ENCODE measurements around the gene OSBPL7.
A peak's percentile ranks its signal among the peaks of the same experiment; 100 is the strongest.
"Not testable (repeated sequence)": the region's sequence is repeated elsewhere in the genome, so short reads cannot be mapped to it uniquely, and the experiment has no call there.

OSBPL7 gene

GRCh38 chr17:47806026-47806912 is 15.3 kb downstream of the OSBPL7 start:
- DNase-seq (ENCODE audit: low read depth in 2 of 2), result no peak

GRCh38 chr17:47804461-47804860 is 17.1 kb downstream of the OSBPL7 start:
- DNase-seq (ENCODE audit: low read depth in 2 of 2), result no peak

DNA sequence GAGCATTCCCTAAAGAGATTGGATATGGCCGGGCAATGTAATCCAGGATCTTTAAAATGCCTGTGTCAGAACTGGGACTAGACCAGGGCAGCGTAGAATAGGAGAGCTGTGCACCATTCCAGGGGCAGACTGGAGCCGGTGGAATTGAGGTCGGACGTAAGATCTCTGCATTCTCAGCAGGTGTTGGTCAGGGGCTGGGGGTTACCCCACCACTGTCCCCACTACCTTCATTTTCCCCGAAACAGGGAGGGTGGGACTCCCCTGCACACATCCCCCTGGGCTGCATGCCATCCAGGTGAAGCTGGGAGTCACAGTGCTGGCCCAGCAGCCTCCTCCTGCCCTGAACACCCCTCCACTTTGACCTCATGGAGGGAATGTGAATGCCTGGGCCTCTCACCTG is 17.8 kb downstream of the OSBPL7 start:
- no peak for DNase-seq (ENCODE audit: low read depth in 2 of 2)

DNA sequence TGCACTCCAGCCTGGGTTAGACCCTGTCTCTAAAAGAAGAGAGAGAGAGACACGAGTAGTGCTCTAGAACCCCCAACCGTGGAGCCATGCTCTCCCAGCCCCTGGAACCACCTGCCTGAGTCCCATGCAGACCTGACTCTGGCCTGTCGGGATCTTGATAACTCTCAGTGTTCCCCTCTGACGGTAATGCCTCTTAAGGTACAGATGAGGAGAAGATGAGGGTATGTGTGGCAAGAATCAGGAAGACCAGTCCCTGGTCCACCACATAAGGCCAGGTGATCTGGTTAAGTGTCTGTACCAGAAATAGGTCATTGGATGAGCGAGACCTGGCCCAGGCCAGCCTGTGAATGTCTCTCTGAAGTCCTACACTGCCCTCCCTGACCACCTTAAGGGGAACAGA is 18.4 kb downstream of the OSBPL7 start:
- DNase-seq (ENCODE audit: low read depth in 2 of 2), result no peak

DNA sequence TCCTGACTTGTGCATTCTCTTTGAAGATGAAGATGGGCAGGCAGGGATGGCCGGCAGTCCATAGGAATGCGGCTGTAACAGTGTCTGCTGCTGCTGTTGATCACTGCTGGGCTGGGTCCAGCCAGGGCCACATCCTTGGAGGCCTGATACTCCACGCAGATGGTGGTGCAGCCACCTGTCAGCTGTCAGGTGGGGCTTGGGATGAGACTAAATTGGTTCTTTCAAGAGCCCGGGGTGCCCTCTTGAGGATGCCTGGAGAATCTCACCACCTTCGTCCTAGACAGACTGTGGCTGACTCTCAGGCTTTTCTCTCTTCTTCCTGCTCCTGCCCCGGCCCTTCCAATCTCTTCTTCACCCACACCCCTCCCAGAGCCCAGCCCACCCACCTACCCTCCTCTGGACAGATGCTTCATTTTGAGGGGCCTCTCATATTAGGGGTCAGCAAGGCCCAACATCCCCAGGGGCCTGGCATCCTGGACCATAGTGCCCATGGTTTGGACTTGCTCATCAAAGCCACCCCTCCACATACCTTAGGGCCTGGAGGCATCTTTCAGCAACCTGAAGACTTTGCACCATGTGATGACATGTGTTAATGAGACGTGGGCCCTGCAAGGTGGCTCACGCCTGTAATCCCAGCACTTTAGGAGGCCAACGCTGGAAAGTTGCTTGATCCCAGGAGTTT is 19.1 kb downstream of the OSBPL7 start:
- DNase-seq (ENCODE audit: low read depth in 2 of 2), result peak; percentile 24 to 59

DNA sequence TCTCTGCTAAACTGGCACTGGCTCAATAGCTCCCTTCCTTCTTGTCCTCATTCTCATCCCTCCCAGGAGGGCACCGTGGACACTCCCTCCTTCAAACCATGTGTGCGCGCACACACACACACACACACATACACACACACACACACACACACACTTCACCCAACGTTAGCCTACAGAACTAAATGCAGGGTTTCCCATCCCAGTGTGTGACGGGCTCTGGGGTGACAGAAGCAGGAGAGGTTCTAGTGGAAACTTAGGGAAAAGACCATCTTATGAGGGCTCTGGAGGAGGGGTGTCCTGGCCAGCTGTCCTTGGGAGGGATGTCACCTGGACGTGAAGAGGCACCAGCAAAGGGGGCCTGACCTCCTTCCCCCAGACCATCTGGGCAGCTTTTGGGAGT is 19.7 kb downstream of the OSBPL7 start:
- no peak for DNase-seq (ENCODE audit: low read depth in 2 of 2)

GRCh38 chr17:47801176-47801765 is 20.3 kb downstream of the OSBPL7 start:
- DNase-seq (ENCODE audit: low read depth in 2 of 2), result no peak

DNA sequence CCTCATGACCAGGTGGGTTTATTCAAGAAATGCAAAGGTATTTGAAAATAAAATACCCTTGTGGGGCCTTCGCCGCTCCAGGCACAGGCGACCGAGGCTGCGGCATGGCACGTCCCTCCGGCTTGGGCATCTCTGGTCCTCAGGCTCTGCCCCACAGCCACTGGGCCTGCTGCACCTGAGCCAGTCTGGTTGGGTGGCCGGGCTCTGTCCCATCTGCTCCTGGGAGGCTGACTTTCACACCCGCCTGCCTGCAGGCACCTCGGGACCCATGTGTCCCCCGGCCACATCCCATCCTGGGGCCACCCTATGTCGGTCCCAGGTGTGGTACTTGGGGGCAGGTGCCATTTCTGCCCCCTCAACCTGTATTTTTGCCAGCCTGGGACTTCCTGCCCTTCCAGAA is 20.9 kb downstream of the OSBPL7 start:
- no peak for DNase-seq (ENCODE audit: low read depth in 2 of 2)

DNA sequence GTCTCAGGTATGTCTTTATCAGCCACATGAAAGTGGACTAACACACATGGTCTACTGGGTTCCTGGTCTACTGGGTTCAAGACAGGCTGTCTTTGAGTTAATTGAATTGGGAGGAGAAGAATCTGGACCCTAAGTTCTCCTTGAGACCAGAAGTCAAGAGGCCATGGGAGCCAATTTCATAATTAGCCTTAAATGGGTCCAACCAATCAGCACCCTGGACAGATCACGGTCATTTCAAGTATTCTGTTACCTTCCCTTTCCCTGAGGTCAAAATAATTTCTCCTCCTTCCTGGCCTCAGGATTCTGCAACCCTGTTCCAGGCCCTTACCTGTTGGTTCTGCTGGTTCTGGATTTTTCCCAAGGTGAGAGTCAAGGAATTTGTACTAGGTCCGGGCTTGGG is 23.8 kb downstream of the OSBPL7 start:
- no peak for DNase-seq (ENCODE audit: low read depth in 2 of 2)

- DNase-seq (ENCODE audit: low read depth in 2 of 2), result no peak
These were observed 28.6 kb downstream of the OSBPL7 start for GRCh38 chr17:47792979-47793378.

GRCh38 chr17:47792457-47792856 is 29.1 kb downstream of the OSBPL7 start:
- DNase-seq (ENCODE audit: low read depth in 2 of 2), result no peak

DNA sequence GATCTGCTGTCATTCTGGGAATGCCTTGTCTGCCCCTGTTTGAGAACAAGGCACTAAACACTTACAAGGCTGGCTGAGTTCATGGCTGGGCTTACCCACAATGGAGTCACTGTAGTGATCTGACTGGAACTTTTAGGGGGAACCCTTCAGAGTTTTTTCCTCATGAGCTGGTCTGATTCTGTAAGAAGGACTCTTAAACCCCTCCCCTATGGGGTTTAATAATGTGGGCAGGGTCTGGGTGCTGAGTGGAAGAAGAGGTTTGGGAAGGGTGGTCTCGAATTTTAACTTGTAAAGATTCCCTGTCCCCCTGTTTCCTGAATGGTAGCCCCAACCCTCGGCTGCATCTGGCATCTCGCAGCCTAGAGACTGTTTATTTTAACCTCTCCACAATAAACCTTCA is 30.6 kb downstream of the OSBPL7 start:
- no peak for DNase-seq (ENCODE audit: low read depth in 2 of 2)

DNA sequence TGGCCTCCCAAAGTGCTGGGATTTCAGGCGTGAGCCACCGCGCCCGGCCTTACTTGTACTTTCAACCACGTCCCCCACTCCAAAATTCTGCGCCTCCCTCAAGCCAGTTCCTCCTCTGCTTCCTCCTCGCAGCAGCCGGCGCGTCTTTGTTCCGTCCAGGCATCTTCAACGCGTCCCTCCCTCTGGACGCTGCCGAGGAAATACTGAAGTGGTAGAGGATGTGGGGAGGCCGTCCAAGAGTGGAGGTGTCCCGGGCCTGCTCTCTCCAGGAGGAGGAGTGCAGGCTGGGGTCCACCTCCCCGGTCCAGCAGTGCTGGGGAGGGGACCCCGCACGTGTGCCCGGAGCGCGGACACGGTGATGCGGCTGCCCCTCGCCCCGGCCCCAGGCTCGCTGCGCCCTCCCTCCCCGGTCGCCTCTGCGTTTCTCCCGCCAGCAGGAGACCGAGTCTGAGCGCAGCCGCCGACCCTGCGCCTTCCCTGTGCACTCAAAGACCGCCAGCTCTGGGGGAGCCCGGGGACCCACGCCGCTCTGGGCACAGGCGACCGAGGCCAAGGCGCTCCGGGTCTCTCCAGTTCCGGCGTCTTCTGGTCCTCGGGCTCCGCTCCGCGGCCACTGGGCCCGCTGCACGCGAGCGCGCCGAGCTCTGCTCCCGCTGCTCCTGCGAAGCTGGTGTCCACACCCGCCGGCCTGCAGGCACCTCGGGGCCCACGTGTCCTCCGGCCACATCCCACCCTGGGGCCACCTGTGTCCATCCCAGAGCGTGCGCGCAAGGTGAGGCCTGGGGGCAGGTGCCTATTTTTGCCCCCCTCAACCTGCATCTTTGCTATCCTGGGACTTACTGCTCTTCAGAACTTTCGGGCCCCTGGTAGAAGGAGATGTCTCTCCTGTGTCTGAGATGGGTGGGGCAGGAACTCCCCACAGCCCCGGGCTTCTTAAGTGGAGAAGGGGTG is 31.7 kb downstream of the OSBPL7 start:
- peak; percentile 22 to 48 for DNase-seq (ENCODE audit: low read depth in 2 of 2)

DNA sequence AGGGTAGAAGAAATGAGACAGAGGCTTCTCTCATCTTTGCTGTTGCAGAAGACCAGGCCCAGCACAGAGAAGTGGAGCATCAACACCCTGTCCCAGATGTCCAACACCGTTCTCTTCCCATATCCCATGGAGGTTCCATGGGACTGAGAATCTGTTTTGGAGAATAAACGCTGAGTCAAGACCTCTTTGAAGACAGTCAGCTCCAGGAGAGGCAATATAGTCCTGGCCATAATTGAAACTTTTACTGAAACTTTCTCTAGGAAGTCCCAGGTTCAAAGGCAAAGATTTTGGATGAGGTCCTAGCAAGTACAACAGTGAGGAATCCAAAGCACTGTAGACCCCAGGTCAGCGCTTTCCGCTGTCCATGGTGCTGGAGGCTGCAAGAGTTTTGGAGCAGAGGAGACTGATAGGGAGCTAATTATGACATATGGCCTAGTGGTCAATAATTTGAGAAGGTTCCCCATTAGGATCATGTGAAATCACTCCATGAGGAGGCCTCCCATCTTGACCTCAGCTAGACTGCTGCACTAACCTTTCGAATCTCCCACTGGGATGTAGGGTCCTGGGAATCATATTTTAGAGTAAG is 36.0 kb downstream of the OSBPL7 start:
- DNase-seq (ENCODE audit: low read depth in 2 of 2), result no peak

DNA sequence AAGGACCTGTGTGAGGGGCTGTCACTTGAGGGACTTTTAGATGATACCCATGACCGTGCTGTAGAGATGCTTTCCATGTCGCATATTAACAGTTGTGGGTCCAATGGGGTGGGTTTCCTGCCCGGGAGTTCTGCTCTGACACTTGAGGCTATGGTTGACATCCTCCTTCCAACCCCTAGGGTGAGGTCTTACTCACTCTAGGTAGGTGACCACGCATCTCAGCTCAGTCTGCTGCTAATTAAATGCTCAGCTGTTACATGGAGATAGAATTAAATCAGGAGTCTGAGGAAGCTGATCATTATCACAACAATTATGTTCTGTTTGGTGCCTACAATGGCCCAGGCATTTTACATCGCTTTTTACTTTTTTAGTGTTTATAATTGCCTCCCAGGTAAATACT is 40.2 kb downstream of the OSBPL7 start:
- DNase-seq (ENCODE audit: low read depth in 2 of 2), result no peak

DNA sequence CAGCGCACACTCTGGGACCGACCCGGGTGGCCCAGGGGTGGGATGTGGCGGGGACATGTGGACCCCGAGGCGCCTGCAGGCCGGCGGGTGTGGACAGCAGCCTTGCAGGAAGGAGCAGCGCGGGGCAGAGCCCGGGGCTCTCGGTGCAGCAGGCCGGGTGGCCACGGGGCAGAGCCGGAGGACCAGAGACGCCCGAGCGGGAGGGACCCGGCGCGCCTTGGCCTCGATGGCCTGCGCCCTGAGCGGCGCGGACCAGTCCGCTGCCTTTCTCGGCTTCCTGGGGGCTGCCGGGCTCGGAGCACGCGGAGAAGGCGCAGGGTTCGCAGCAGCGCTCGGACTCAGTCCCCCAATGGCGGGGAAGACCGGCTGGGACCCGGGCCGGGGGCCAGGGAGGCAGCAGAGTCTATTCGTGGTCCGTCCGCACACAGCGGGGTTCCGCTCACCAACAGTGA is 43.4 kb downstream of the OSBPL7 start:
- no peak for DNase-seq (ENCODE audit: low read depth in 2 of 2)

- peak in 1 of 2 donors; percentile 17 for DNase-seq (ENCODE audit: low read depth in 2 of 2)
These were observed 45.0 kb downstream of the OSBPL7 start for GRCh38 chr17:47776330-47777197.

DNA sequence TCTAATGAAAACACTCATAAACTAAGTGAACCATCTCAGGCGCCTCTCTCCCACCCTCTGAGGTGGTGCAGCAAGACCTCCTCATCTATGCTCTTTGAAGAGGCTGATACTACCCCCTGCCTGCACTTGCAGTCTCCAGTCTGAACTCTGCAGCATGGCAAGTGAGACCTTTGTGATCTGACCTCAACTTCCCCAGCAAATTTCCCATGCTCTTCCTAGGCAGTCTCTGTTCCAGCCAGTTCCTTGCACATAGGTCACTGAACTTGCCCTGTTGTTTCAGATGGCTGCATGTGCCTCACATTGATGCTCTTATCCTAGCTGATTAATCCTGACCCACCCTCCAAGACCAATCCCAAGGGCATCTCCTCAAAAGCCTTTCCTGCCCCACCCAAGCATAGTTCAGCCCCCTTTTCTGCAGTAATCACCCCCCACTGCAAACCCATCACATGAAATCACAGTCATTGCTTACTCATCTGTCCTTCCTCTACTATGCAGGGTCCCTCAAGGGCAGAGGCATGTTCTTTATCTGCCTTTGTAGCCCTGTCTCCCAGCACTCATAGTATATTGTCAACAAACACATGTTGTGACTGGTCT is 46.5 kb downstream of the OSBPL7 start:
- DNase-seq (ENCODE audit: low read depth in 2 of 2), result no peak

DNA sequence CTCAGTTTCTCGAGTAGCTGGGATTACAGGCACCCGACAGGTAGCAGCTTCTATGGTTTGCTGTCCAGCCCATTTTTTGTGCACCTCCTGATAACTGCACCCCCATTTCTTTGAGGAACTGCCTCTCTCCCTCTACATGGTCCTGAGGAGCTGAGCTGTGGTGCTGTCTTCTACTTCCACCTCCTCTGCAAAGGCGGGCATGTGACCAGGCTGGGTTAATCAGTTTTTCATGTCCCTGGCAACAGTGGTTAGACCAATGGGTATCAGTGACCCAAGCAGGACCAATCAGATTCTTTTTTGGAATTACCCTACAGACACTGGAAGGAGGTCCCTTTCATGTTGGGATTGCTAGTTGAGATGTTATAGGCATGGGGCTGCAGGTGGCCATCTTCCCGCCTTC is 47.3 kb downstream of the OSBPL7 start:
- DNase-seq (ENCODE audit: low read depth in 2 of 2), result no peak

DNA sequence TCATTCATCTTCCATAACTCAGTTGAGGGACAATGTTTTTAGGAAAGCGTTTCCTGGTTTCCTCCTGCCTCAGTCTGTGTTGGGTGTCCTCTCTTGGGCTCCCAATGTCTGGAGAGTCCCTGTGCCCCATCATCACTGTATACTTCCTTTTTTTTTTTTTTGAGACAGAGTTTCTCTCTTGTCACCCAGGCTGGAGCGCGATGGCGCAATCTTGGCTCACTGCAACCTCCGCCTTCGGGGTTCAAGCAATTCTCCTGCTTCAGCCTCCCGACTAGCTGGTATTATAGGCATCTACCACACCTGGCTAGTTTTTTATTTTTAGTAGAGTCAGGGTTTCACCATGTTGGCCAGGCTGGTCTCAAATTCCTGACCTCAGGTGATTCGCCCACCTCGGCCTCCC is 47.9 kb downstream of the OSBPL7 start:
- DNase-seq (ENCODE audit: low read depth in 2 of 2), result not testable (repeated sequence)
